ENCODE results near the gene PRR18.

Gene PRR18

GRCh38 chr6:166308769-166309589, 787 bp upstream of the PRR18 start:
- DNase-seq: no peak
- in situ Hi-C loops (cut with HindIII; ENCODE audit: low pct_ligation_motif_present, low pct_unique_long_range_greater_than_20kb, low sequenced_read_pairs): no loop called here

GRCh38 chr6:166307082-166308032, 835 bp downstream of the PRR18 start:
- in situ Hi-C loops (cut with HindIII; ENCODE audit: low pct_ligation_motif_present, low pct_unique_long_range_greater_than_20kb, low sequenced_read_pairs): no loop called here
- no peak for DNase-seq

DNA sequence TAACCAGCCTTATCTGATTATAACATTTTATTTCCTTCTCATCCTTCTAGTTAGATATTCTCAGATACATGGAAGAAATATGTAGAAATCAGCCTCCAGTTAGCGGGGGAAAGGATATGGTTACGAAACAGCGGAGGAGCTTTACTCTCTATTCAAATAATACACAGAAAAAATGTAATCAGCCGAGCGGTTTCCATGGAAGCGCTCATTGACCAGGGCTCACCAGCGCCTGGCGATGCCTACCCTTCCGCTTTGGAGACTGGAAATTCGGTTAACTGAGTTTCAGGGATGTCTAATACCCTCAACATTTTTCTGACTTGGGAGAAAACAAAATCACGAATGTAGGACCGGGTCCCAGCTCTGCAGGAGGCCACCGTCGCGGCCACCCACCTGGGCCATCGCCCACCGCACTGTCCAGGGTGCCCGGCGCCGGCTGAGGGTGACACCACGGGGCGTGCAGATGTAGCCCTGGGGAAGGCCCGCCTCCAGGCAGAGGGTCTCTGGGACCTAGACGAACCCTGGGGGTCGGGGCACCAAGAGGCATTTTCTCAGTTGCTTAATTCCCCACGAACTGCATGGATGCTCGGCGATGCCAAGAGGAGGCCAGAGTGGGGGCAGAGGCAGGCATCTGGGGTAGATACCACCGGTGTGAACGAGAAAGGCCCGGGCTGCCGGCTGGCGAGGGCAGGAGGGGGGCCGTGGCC, 1.7 kb downstream of the PRR18 start:
- no peak for DNase-seq
- in situ Hi-C loops (cut with HindIII; ENCODE audit: low pct_ligation_motif_present, low pct_unique_long_range_greater_than_20kb, low sequenced_read_pairs): no loop called here

DNA sequence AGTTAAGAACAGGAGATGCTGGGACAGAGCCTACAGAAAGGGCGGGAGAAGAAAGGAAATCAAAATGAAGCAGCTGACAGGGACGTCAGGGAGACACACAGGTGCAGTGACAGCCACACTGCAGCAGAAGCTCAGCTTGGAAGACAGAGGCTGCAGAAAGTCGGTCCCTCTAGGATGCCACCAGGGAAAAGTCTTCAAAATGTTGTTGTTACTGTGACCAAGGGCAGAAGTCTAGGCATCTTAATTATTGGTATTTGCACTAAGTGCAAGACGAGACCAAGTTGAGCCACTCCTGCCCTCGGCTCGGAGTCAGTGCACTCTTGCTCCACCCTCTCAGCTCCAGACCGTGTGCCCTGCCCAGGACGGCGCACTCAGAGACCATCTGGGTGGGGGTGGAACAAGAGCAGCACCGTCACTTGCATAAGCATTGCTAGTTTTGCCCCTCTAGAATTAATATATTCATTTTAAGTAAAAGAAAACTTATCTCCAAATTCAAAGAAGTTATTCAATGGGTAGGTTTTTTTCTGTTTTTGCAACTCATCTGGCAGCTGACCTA, 2.6 kb downstream of the PRR18 start:
- no peak for DNase-seq
- in situ Hi-C loops (cut with HindIII; ENCODE audit: low pct_ligation_motif_present, low pct_unique_long_range_greater_than_20kb, low sequenced_read_pairs): no loop called here

GRCh38 chr6:166304106-166304505, 4.1 kb downstream of the PRR18 start:
- in situ Hi-C loops (cut with HindIII; ENCODE audit: low pct_ligation_motif_present, low pct_unique_long_range_greater_than_20kb, low sequenced_read_pairs): no loop called here
- DNase-seq: no peak

GRCh38 chr6:166301611-166302529, 6.3 kb downstream of the PRR18 start:
- no peak for DNase-seq
- in situ Hi-C loops (cut with HindIII; ENCODE audit: low pct_ligation_motif_present, low pct_unique_long_range_greater_than_20kb, low sequenced_read_pairs): no loop called here

GRCh38 chr6:166300357-166300987, 7.7 kb downstream of the PRR18 start:
- no peak for DNase-seq
- in situ Hi-C loops (cut with HindIII; ENCODE audit: low pct_ligation_motif_present, low pct_unique_long_range_greater_than_20kb, low sequenced_read_pairs): no loop called here

DNA sequence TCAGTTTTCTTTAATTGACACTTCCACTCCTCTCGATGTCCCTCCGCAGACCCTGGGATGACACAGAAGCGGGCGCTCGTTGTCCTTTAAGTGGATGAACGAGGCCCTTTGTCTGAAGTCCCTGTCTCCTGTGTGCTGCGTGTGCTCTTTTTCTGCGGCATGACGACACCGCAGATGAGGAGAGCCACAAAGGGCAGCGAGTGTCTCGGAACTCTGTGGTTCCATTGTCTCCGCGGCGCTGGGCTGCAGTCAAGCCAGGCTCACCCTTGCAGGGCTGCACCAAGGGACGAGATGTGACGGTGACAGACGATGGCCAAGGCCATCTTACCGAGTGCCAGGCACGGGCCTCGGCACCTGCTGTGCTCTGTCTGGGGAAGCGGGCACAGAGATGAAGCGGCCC, 10.6 kb downstream of the PRR18 start:
- no peak for DNase-seq
- in situ Hi-C loops (cut with HindIII; ENCODE audit: low pct_ligation_motif_present, low pct_unique_long_range_greater_than_20kb, low sequenced_read_pairs): no loop called here

- in situ Hi-C loops (cut with HindIII; ENCODE audit: low pct_ligation_motif_present, low pct_unique_long_range_greater_than_20kb, low sequenced_read_pairs): no loop called here
- no peak for DNase-seq
Observed at GRCh38 chr6:166296035-166296883, 11.9 kb downstream of the PRR18 start.

- in situ Hi-C loops (cut with HindIII; ENCODE audit: low pct_ligation_motif_present, low pct_unique_long_range_greater_than_20kb, low sequenced_read_pairs): no loop called here
- no peak for DNase-seq
Observed at GRCh38 chr6:166293731-166294584, 14.2 kb downstream of the PRR18 start.

DNA sequence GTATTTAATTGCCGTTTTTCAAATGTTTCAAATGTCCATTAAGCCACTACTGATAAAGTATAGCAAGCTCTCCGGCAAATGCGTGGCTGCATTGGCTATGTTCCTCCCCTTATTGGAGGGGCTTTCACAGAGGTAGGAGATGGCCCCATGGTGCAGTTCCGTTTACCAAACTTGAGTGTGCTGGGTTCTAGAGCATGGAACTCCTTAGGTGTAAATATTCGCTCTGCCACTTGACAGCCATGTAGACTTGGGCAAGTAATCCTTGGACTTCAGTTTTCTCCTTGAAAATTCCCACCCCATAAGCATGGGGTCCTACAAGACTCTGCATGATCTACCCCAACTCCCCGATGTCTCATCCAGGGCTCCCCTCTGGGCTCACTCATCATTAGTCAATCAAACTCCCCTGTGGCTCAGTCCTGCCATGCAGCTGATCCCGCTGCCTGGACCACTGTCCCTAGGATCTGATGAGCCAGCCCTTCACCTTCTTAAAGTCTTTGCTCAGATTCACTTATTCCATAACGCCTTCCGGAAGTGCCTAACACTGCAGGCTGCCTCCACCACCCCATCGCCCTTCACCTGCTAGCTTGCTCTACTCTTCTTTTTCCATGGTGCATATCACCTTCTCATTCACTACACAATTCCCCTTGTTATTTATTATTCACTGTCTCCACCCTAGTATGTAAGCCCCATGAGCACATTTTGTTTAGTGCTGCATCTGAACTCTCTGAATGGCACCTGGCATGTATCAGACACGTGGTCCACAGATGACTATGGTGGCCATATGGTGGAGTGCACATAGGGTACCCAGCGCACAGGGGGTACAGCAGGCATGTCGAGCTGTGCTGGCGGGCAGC, 18.8 kb downstream of the PRR18 start:
- in situ Hi-C loops (cut with HindIII; ENCODE audit: low pct_ligation_motif_present, low pct_unique_long_range_greater_than_20kb, low sequenced_read_pairs): no loop called here
- no peak for DNase-seq

GRCh38 chr6:166286839-166287271, 21.3 kb downstream of the PRR18 start:
- in situ Hi-C loops (cut with HindIII; ENCODE audit: low pct_ligation_motif_present, low pct_unique_long_range_greater_than_20kb, low sequenced_read_pairs): no loop called here

GRCh38 chr6:166285233-166285632, 23.0 kb downstream of the PRR18 start:
- in situ Hi-C loops (cut with HindIII; ENCODE audit: low pct_ligation_motif_present, low pct_unique_long_range_greater_than_20kb, low sequenced_read_pairs): no loop called here
- DNase-seq: no peak

More at GRCh38 chr6:166286839-166287271, 21.3 kb downstream of the PRR18 start:
- no peak for DNase-seq

DNA sequence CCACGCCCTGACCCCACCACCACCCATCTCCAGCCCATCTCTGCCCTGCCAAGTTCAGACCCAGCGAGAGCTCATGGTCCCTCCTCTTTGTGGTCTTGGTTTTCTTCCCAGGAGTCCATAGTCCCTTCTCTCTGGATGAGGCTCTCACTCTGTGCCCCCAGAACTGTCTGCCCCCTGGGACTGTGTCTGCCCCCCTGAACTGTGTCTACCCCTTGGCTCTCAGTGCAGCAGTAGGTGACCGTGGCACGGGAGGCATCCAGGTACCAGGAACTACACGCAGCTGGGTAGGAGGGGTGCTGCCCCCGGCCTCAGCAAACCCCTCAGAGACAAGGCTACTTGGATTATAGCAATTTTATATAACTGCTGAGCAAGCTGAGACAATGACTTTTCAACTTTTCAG, 23.6 kb downstream of the PRR18 start:
- no peak for DNase-seq
- in situ Hi-C loops (cut with HindIII; ENCODE audit: low pct_ligation_motif_present, low pct_unique_long_range_greater_than_20kb, low sequenced_read_pairs): no loop called here
